Nephron (organoid): Measurements from ENCODE around the gene PCBP3.

ENCODE experiments used
- H3K27ac Mint-ChIP-seq, 3 experiments: 2 replicates each; pipeline ENCODE4 v1.8.0; 2020; ENCODE audit warnings: mixed read lengths in 3 of 3, mild to moderate bottlenecking in 2 of 3, moderate library complexity in 1 of 3
- H3K27me3 Mint-ChIP-seq: 2 replicates; pipeline ENCODE4 v1.8.0; 2021; ENCODE audit warnings: low read depth, mild to moderate bottlenecking, moderate library complexity, mixed read lengths
- H3K36me3 Mint-ChIP-seq: 2 replicates; pipeline ENCODE4 v1.8.0; 2020; ENCODE audit warnings: low read depth, mixed read lengths
- H3K4me1 Mint-ChIP-seq: 2 replicates; pipeline ENCODE4 v1.8.0; 2020; ENCODE audit warnings: mixed read lengths
- H3K4me3 Mint-ChIP-seq, 3 experiments: 2 replicates each; pipeline ENCODE4 v1.8.0; 2020; ENCODE audit warnings: mild to moderate bottlenecking in 3 of 3, mixed read lengths in 3 of 3, moderate library complexity in 2 of 3
- H3K9me3 Mint-ChIP-seq: 2 replicates; pipeline ENCODE4 v1.8.0; 2020; ENCODE audit warnings: mixed read lengths
- TF ChIP-seq, protein P1 (sequence below), 3 experiments: fragments of 200-600 bp; sonication (generic); IDR thresholded peaks; one replicate each; pipeline ENCODE4 v1.5.0; 2021; ENCODE audit warnings: antibody characterized with exemption in 3 of 3; ENCODE audit not compliant: unreplicated experiment in 3 of 3

PCBP3 gene

DNA sequence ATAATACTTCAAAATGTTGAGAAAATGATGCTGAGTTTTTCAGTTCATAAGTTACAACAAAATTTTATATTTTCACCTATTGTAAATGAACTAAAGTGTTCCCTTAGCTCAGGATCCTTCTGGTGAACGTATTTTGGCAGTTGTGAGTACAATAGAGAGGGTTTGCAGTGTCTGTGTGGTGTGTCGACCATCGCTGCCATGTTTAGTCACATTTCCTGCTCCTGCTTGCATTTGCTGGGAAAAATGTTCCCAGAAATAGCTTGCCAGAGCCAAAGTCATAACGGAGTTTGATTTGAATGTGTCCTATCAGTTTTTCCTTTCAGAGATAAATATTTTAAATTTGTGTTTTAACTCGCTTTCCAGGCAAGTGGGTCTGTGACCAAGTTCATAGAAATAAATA is 220.9 kb downstream of the PCBP3 start:
- no peaks in the 10 kb centered on the region for H3K4me1 Mint-ChIP-seq
- peaks cover 16% of the 10 kb centered on the region for H3K27me3 Mint-ChIP-seq
- H3K4me3 Mint-ChIP-seq: no peak overlapping the region
- H3K9me3 Mint-ChIP-seq: no peaks in the 10 kb centered on the region
- TF ChIP-seq, protein P1, sequence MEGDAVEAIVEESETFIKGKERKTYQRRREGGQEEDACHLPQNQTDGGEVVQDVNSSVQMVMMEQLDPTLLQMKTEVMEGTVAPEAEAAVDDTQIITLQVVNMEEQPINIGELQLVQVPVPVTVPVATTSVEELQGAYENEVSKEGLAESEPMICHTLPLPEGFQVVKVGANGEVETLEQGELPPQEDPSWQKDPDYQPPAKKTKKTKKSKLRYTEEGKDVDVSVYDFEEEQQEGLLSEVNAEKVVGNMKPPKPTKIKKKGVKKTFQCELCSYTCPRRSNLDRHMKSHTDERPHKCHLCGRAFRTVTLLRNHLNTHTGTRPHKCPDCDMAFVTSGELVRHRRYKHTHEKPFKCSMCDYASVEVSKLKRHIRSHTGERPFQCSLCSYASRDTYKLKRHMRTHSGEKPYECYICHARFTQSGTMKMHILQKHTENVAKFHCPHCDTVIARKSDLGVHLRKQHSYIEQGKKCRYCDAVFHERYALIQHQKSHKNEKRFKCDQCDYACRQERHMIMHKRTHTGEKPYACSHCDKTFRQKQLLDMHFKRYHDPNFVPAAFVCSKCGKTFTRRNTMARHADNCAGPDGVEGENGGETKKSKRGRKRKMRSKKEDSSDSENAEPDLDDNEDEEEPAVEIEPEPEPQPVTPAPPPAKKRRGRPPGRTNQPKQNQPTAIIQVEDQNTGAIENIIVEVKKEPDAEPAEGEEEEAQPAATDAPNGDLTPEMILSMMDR (IDR thresholded peaks at IDR 0.05; ENCODE audit: unreplicated experiment in 3 of 3): no peak
- no peaks in the 10 kb centered on the region for H3K36me3 Mint-ChIP-seq
- H3K27ac Mint-ChIP-seq: no peak overlapping the region

DNA sequence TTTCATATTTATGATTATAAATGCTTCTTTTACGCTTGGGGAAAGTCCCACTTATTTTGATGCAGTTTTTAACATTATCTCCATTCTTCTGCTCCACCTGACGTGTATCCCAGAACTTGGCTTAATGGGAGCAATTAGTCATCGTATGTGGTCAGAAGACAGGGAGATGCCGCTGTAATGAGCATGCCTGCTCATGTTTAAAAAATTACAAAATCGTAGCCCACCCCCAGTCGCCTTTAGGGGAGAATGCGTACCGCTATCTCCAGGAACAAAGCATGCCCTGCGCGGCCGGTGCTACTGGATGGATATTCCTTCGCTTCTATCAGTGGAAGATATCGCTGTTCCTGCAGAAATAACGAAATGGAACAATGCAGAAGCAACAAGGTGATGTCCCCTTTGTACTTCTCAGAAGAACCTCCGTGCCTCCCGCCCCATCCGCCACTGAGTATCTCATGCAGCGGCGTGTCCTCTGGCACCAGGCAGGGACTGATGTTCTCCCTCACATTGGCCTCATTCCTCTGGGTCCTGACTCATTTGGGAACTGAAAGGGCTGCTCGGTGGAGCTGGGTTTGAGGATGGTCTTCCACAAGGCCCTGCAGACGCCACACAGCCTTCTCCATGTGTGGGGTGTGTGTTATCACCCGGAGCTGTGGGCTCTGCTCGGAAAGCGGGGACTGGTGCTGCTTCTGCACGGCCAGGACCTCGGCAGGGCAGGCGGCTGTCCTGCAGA is 221.7 kb downstream of the PCBP3 start:
- no peaks in the 10 kb centered on the region for H3K4me1 Mint-ChIP-seq
- no peak overlapping the region for H3K4me3 Mint-ChIP-seq
- no peaks in the 10 kb centered on the region for H3K36me3 Mint-ChIP-seq
- TF ChIP-seq, protein P1 (IDR thresholded peaks at IDR 0.05; ENCODE audit: unreplicated experiment in 3 of 3): no peak
- no peaks in the 10 kb centered on the region for H3K9me3 Mint-ChIP-seq
- H3K27me3 Mint-ChIP-seq: peaks cover 16% of the 10 kb centered on the region
- H3K27ac Mint-ChIP-seq: no peak overlapping the region

DNA sequence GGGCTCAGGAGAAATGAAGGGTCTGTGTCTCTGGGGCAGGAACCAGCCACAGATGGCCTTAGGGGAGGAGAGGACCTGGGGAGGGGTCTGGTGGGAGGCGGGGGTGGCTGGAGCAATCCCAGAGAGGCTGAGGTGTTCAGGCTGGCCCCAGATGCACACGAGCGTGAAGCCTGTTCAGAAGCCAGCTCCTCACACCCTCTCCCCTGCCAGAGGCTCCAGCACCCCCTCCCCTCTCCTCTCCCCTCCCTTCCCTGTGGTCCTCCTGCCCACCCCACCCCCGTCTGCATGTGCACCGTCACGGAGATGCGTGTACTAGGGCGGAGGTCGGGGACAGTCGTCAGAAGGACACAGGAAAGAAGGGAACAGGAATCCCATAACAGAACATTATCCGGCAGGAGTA is 223.0 kb downstream of the PCBP3 start:
- Mint-ChIP-seq H3K27me3 (peaks cover 18% of the 10 kb centered on the region), H3K36me3 (no peaks in the 10 kb centered on the region), H3K27ac (no peak overlapping the region), H3K4me1 (no peaks in the 10 kb centered on the region), H3K9me3 (no peaks in the 10 kb centered on the region), H3K4me3 (no peak overlapping the region)
- TF ChIP-seq, protein P1 (IDR thresholded peaks at IDR 0.05; ENCODE audit: unreplicated experiment in 3 of 3): no peak

DNA sequence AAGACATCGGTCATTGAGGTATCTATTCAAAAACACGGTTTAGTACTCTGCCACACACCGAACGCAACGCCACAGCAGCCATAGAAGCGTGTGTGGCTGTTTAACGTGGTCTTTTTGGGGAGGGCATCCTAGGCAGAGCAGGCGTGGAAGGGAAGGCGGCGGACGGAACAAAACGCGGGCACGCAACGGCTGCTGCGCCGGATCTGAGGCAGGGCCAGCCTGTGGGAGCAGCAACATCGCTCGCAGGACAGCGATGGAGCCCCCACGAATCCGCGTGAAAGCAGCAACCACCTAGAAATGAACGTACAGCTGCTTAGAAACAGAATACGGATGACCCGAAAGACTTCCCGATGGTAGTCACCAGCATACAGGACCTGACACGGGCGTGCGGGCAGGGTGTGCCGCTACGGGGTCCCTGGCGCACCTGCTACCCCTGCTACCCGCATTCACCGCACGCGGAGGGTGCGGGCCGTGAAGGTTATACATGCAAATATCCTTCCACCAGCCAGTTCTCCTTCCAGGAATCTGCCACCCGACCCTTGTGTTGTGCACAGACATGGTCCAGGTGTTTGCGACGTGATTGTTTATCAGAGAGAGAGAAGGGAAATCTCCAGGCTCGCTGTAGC is 223.6 kb downstream of the PCBP3 start:
- Mint-ChIP-seq H3K4me3 (no peak overlapping the region), H3K27ac (no peak overlapping the region), H3K27me3 (peaks cover 19% of the 10 kb centered on the region), H3K9me3 (no peaks in the 10 kb centered on the region), H3K4me1 (no peaks in the 10 kb centered on the region), H3K36me3 (no peaks in the 10 kb centered on the region)
- TF ChIP-seq, protein P1 (IDR thresholded peaks at IDR 0.05; ENCODE audit: unreplicated experiment in 3 of 3): no peak

DNA sequence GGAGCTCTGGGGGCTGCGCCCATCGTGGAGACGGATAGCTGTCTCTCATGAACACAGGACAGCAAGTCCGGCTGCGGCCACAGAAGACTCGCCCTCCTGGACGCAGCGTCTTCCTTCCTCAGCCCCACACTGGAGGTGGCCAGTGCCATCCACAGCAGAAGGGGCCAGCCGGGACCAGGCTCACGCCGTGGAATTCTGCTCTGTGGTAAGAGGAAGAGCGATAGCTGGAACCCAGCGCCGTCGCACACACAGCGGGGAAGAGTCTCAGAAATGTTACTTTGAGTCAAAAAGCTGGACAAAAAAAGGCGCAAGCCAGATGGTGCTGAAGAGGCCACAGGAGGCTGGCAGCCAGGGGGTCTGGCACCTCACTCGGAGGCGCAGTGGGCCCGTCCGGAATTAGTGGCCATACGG is 224.2 kb downstream of the PCBP3 start:
- TF ChIP-seq, protein P1 (IDR thresholded peaks at IDR 0.05; ENCODE audit: unreplicated experiment in 3 of 3): no peak
- Mint-ChIP-seq H3K27me3 (peaks cover 24% of the 10 kb centered on the region), H3K4me3 (no peak overlapping the region), H3K36me3 (no peaks in the 10 kb centered on the region), H3K9me3 (no peaks in the 10 kb centered on the region), H3K27ac (no peak overlapping the region), H3K4me1 (peaks cover 2% of the 10 kb centered on the region)

DNA sequence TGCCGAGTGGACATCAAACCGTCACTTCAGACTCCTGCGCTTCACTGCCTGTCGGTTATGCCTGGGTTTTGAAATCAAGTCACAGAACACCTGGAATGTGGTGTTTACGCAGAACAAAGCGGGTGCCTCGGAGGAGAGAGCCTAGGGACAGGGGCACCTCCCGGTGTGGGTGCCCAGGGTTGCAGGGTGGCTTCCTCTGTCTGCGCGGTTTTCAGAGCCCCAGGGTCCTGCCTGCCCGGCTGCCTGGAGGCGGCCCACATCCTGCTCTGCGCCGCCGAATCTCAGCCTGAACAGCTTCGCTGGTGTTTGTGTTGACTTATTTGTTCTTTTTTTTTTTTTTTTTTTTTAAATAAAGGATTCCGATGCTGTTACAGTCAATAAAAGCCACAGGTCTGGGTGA is 224.6 kb downstream of the PCBP3 start:
- Mint-ChIP-seq H3K27me3 (peaks cover 28% of the 10 kb centered on the region), H3K4me3 (no peak overlapping the region), H3K27ac (no peak overlapping the region), H3K4me1 (peaks cover 6% of the 10 kb centered on the region), H3K36me3 (no peaks in the 10 kb centered on the region), H3K9me3 (no peaks in the 10 kb centered on the region)
- TF ChIP-seq, protein P1 (IDR thresholded peaks at IDR 0.05; ENCODE audit: unreplicated experiment in 3 of 3): no peak
